ENCODE data around the gene ZFAND5. TPM values are rescaled to one million over a fixed set of nuclear protein-coding genes. Genes with fewer than 3 reads are reported as not detected.

The ZFAND5 gene
- polyA plus RNA-seq, 1 of the 3 experiments (the other 2 are of a cell fraction), result 58.8 TPM

GRCh38 chr9:72352911-72353388 is 12.1 kb downstream of the ZFAND5 start:
- POLR2A ChIA-PET, result interaction anchor here (1.2 kb wide), 1 partner anchor 13 kb away, joined by 5 read pairs; the partner anchor contains the start of gene ZFAND5
- no peaks in the 10 kb centered on the region for H3K27me3 ChIP-seq (ENCODE audit: insufficient read depth)
- H3K36me3 ChIP-seq (replicated peaks in 1 of 2; ENCODE audit: control insufficient read depth in 1 of 2, insufficient read depth in 2 of 2, low read length in 1 of 2), result peaks cover 48 to 51% of the 10 kb centered on the region in 2 experiments
- CTCF ChIA-PET, result no interaction called here
- H4K20me1 ChIP-seq (ENCODE audit: insufficient read depth), result peaks cover 43% of the 10 kb centered on the region
- no peak overlapping the region for H3K9ac ChIP-seq
- H3K4me3 ChIP-seq (ENCODE audit: low read depth in 2 of 2, low read length in 1 of 2), result no peak overlapping the region
- no peak overlapping the region for H2AFZ ChIP-seq (ENCODE audit: low read depth)
- H3K9me3 ChIP-seq, result no peaks in the 10 kb centered on the region
- no peaks in the 10 kb centered on the region for H3K9me2 ChIP-seq
- no peak overlapping the region; a peak in 1 of 4 replicates for H3K27ac ChIP-seq (ENCODE audit: low read depth in 2 of 2, low read length in 1 of 2)
- H3F3A ChIP-seq (replicated peaks; ENCODE audit: insufficient read depth), result peaks cover 32% of the 10 kb centered on the region
- H3K79me2 ChIP-seq (ENCODE audit: insufficient read depth), result peaks cover 37% of the 10 kb centered on the region
- WGBS (ENCODE audit: low lambda C conversion rate), result 89% methylated on average over 2 of the region's 2 CpGs
- H3K4me1 ChIP-seq (ENCODE audit: control insufficient read depth in 1 of 2, insufficient read depth in 2 of 2, low read depth in 1 of 2, low read length in 1 of 2), result peaks cover 0 to 9% of the 10 kb centered on the region in 2 experiments; a peak in 1 of 4 replicates
- no peak overlapping the region for H3K4me2 ChIP-seq
- TF ChIP-seq FOXM1 (IDR thresholded peaks at IDR 0.05; ENCODE audit: low read depth) (no peak), ELF1 (IDR thresholded peaks at IDR 0.05) (no peak), MXI1 (IDR thresholded peaks at IDR 0.05; ENCODE audit: low read depth, low read length) (no peak), CTCF (IDR thresholded peaks at IDR 0.05) (no peak), TAF1 (IDR thresholded peaks at IDR 0.05; ENCODE audit: borderline replicate concordance, low read depth, low read length) (no peak), POLR2AphosphoS5 (IDR thresholded peaks at IDR 0.05; ENCODE audit: low read depth, low read length) (no peak; the same call in 1 of the 2 replicates), USF1 (IDR thresholded peaks at IDR 0.05; ENCODE audit: borderline replicate concordance, low read depth) (no peak), EP300 (IDR thresholded peaks at IDR 0.05; ENCODE audit: borderline replicate concordance in 1 of 2, low read depth in 1 of 2, low read length in 1 of 2) (no peak), FOXJ3 (CRISPR knock-in tag; IDR thresholded peaks at IDR 0.05) (no peak), REST (IDR thresholded peaks at IDR 0.05; ENCODE audit: low read depth, low read length) (no peak), RFX5 (IDR thresholded peaks at IDR 0.05; ENCODE audit: low read length) (no peak), FOSL2 (IDR thresholded peaks at IDR 0.05; ENCODE audit: borderline replicate concordance, low read depth) (no peak), TEAD4 (IDR thresholded peaks at IDR 0.05; ENCODE audit: borderline replicate concordance, insufficient read depth) (no peak), GATA2 (CRISPR knock-in tag; IDR thresholded peaks at IDR 0.05) (no peak), EZH2phosphoT487 (IDR thresholded peaks at IDR 0.05; ENCODE audit: borderline replicate concordance, low read depth) (no peak), NRF1 (IDR thresholded peaks at IDR 0.05; ENCODE audit: low read depth, low read length) (no peak), JUND (IDR thresholded peaks at IDR 0.05) (no peak), USF2 (IDR thresholded peaks at IDR 0.05; ENCODE audit: borderline replicate concordance, low read depth, low read length) (no peak), YY1 (IDR thresholded peaks at IDR 0.05; ENCODE audit: low read depth) (no peak), SIN3A (IDR thresholded peaks at IDR 0.05; ENCODE audit: borderline replicate concordance, low read depth, low read length) (no peak)
- no peak for DNase-seq
